Ovary (tissue), 9 donors: Measurements from ENCODE around the gene TMEM44. TPM values are rescaled to one million over a fixed set of nuclear protein-coding genes. Genes with fewer than 3 reads are reported as not detected.

Experiments used
- DNase-seq, 5 donors: peaks; one replicate each; pipeline ENCODE4 v3.0.0-alpha.2; 2019 to 2020
- H3K27ac ChIP-seq, 2 donors: fragments of 200-600 bp; one replicate each; pipeline versions ENCODE4 v1.5.1 to v1.8.0; 2019 to 2022
- H3K27me3 ChIP-seq: fragments of 200-600 bp; one replicate; pipeline ENCODE4 v1.8.0; 2022
- H3K36me3 ChIP-seq: fragments of 200-600 bp; sonication (generic); one replicate; pipeline ENCODE4 v1.5.1; 2019
- H3K4me1 ChIP-seq: one replicate; pipeline ENCODE4 v1.8.1; 2013; ENCODE audit warnings: mild to moderate bottlenecking, moderate library complexity; ENCODE audit not compliant: insufficient read depth
- H3K4me3 ChIP-seq: fragments of 200-600 bp; sonication (generic); one replicate; pipeline ENCODE4 v1.5.1; 2017
- H3K9me3 ChIP-seq, 2 donors: fragments of 200-600 bp in 1 of 2; sonication (generic) in 1 of 2; one replicate each; pipeline versions ENCODE4 v1.5.1 to v1.8.1; 2013 to 2019; ENCODE audit warnings: mild to moderate bottlenecking in 1 of 2, moderate library complexity in 1 of 2
- CTCF ChIP-seq, 3 donors: fragments of 450-650 bp in 2 of 3; fragments of 200-600 bp in 1 of 3; IDR thresholded peaks; one replicate each; pipeline versions ENCODE4 v1.5.1 to v1.8.0; 2016 to 2022; ENCODE audit warnings: antibody characterized with exemption in 3 of 3, mild to moderate bottlenecking in 1 of 3
- EP300 ChIP-seq: sonication (generic); formaldehyde crosslinking; IDR thresholded peaks from one replicate; pipeline ENCODE4 v1.6.1; 2017; ENCODE audit warnings: antibody characterized with exemption
- POLR2A ChIP-seq: fragments of 450-650 bp; IDR thresholded peaks from one replicate; pipeline ENCODE4 v1.6.1; 2017; ENCODE audit warnings: antibody characterized with exemption, mild to moderate bottlenecking, moderate library complexity
- WGBS, 3 donors: extraction: QIAGEN DNeasy Blood & Tissue Kit in 1 of 3; methylation state at CpG; one replicate each; pipeline versions ENCODE4 v1.1.5 to v1.1.7; 2013 to 2017; 5-methylcytosine and 5-hydroxymethylcytosine counted together
- intact Hi-C, 4 donors: fragments of 100-400 bp; cut with DNase I; formaldehyde crosslinking; loops; one replicate each; pipeline versions ENCODE4 v1.11.0 to v1.15.1; 2022 to 2023
- polyA plus RNA-seq, 2 donors: library from polyadenylated mRNA; stranded (reverse); fragments of 200-250 nt in 1 of 2; fragments of 350-450 nt in 1 of 2; fragmentation: Illumina TruSeq in 1 of 2; extraction: RNeasy Lipid Tissue Mini Kit (QIAGEN cat#74804) in 1 of 2; gene quantifications; one replicate each; pipeline ENCODE4 v1.2.3, GENCODE V29; 2013 to 2014
- total RNA-seq, 7 donors: library from RNA; depleted of rRNA in 2 of 7; stranded (reverse); fragments of >200 nt in 2 of 7; fragmentation: NEBNext Ultra II Directional in 3 of 7; extraction: Animal tissue kit (Norgen Biotek cat#: 25700) in 3 of 7; gene quantifications; one replicate each; pipeline versions ENCODE4 v1.1.0 to v1.2.4, GENCODE V29; 2016 to 2023
- donor health status: DM: no; HTN: no; CAD: no; lungs with moderate emphysema.
- donor health status: DM: no; HTN: no; CAD: no.
- donor health status: Bipolar disorder and iron deficiency.
- donor health status: DM: yes; HTN: yes; CAD: no.
- donor health status: DM: no; HTN: no; CAD: no.
- donor health status: DM: yes; HTN: yes; CAD: no.

TMEM44 gene
- total and polyA plus RNA-seq, 9 donors, result 3.4 to 12.3 (median 6.5) TPM

GRCh38 chr3:194642769-194643168 lies 9.6 kb upstream of the TMEM44 start:
- TF ChIP-seq CTCF (IDR thresholded peaks at IDR 0.05) (no peak), EP300 (no peak), POLR2A (no peak)
- H3K27ac ChIP-seq, result no peak overlapping the region
- no peak for DNase-seq
- WGBS, 3 donors, result 67 to 78% (median 76%) methylated on average over 2 of the region's 2 CpGs
- H3K36me3 ChIP-seq, result no peaks in the 10 kb centered on the region
- intact Hi-C loops, result no loop called here
- H3K27me3 ChIP-seq, result no peaks in the 10 kb centered on the region
- no peak overlapping the region for H3K4me3 ChIP-seq
- no peaks in the 10 kb centered on the region for H3K9me3 ChIP-seq
- H3K4me1 ChIP-seq, result no peaks in the 10 kb centered on the region

GRCh38 chr3:194640829-194641228 lies 7.6 kb upstream of the TMEM44 start:
- H3K27me3 ChIP-seq, result no peaks in the 10 kb centered on the region

GRCh38 chr3:194638991-194639605 lies 5.9 kb upstream of the TMEM44 start:
- no peaks in the 10 kb centered on the region for H3K9me3 ChIP-seq
- H3K27ac ChIP-seq, result no peak overlapping the region
- DNase-seq, result no peak
- WGBS, 3 donors, result 88 to 96% (median 90%) methylated on average over 10 of the region's 10 CpGs
- no peaks in the 10 kb centered on the region for H3K36me3 ChIP-seq
- no peaks in the 10 kb centered on the region for H3K27me3 ChIP-seq
- H3K4me3 ChIP-seq, result no peak overlapping the region
- intact Hi-C loops, result no loop called here
- no peaks in the 10 kb centered on the region for H3K4me1 ChIP-seq
- TF ChIP-seq EP300 (no peak), POLR2A (no peak), CTCF (IDR thresholded peaks at IDR 0.05) (no peak)

More at GRCh38 chr3:194640829-194641228, 7.6 kb upstream of the TMEM44 start:
- no peaks in the 10 kb centered on the region for H3K9me3 ChIP-seq
- H3K4me1 ChIP-seq, result no peaks in the 10 kb centered on the region
- TF ChIP-seq CTCF (IDR thresholded peaks at IDR 0.05) (no peak), EP300 (no peak), POLR2A (no peak)
- no peak overlapping the region for H3K4me3 ChIP-seq
- no peaks in the 10 kb centered on the region for H3K36me3 ChIP-seq
- H3K27ac ChIP-seq, result no peak overlapping the region
- intact Hi-C loops, result no loop called here
- no peak for DNase-seq
- WGBS, 3 donors, result 67 to 68% (median 67%) methylated on average over 7 of the region's 7 CpGs

- no peaks in the 10 kb centered on the region for H3K36me3 ChIP-seq
- no peak overlapping the region for H3K27ac ChIP-seq
- intact Hi-C loops, result no loop called here
- TF ChIP-seq CTCF (IDR thresholded peaks at IDR 0.05) (no peak), EP300 (no peak), POLR2A (no peak)
- 86 to 93% (median 89%) methylated on average over 22 of the region's 22 CpGs for WGBS, 3 donors
- H3K27me3 ChIP-seq, result no peaks in the 10 kb centered on the region
- H3K4me3 ChIP-seq, result no peak overlapping the region
- no peaks in the 10 kb centered on the region for H3K9me3 ChIP-seq
- H3K4me1 ChIP-seq, result no peaks in the 10 kb centered on the region
- DNase-seq, result no peak
Observed at GRCh38 chr3:194637541-194638400, 4.6 kb upstream of the TMEM44 start.
